GM21515 (cell line): ENCODE results near the gene MYH13.
"Not testable (repeated sequence)": the region's sequence is repeated elsewhere in the genome, so short reads cannot be mapped to it uniquely, and the experiment has no call there.

Experiments used
- ATAC-seq: cut with Tn5 transposase; IDR thresholded peaks from one replicate; pipeline ENCODE4 v1.9.1; 2021; ENCODE audit not compliant: unreplicated experiment

Gene MYH13

GRCh38 chr17:10306585-10306984 is 66.2 kb downstream of the MYH13 start:
- no peak for ATAC-seq

- ATAC-seq: no peak
Measured at GRCh38 chr17:10305398-10305797, 67.4 kb downstream of the MYH13 start.

DNA sequence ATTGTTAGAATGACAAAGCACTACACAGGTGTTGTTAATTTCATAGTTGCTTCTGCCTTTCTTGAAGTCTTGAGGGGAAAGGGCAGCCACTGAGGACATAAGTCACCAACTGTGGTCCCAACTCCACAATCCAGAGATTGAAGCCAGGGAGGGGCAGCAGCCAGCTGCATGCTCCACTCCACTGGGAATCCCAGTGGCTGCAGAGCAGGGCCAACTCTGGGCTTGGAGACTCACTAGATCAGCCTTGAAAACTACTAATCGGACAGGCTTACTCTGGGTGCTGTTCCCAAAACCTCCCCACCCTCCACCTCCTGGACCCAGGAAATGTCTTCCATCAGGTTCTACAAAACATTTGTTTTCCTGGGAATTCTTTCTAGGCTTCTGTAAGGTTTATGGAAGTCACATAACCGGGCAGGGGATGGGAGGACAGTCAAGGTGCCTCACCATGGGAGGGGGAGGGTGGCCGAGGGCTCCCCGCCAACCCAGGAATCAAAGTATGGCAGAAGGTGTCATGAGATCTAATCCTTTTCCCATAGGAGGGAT is 68.0 kb downstream of the MYH13 start:
- ATAC-seq: no peak

GRCh38 chr17:10297691-10298090 is 75.1 kb downstream of the MYH13 start:
- ATAC-seq: no peak

GRCh38 chr17:10295728-10296343 is 77.0 kb downstream of the MYH13 start:
- no peak for ATAC-seq

DNA sequence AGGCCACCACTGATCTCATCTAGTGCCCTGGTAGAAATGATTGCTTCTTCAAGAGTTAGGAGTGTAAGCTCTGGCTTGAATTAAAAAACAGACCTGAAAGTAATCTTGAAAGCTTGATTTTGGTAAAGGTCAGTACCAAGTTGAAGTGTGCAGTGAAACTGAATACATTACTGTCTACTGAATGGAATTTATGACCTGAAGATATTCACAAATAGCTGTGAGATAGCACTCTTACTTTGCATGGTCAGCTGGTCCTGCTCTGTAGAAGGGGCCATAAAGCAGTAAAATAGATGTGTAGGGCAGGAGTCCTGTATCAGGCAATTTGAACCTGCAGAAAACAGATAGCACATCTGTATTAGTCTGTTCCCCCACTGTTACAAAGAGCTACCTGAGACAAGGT is 78.6 kb downstream of the MYH13 start:
- no peak for ATAC-seq

DNA sequence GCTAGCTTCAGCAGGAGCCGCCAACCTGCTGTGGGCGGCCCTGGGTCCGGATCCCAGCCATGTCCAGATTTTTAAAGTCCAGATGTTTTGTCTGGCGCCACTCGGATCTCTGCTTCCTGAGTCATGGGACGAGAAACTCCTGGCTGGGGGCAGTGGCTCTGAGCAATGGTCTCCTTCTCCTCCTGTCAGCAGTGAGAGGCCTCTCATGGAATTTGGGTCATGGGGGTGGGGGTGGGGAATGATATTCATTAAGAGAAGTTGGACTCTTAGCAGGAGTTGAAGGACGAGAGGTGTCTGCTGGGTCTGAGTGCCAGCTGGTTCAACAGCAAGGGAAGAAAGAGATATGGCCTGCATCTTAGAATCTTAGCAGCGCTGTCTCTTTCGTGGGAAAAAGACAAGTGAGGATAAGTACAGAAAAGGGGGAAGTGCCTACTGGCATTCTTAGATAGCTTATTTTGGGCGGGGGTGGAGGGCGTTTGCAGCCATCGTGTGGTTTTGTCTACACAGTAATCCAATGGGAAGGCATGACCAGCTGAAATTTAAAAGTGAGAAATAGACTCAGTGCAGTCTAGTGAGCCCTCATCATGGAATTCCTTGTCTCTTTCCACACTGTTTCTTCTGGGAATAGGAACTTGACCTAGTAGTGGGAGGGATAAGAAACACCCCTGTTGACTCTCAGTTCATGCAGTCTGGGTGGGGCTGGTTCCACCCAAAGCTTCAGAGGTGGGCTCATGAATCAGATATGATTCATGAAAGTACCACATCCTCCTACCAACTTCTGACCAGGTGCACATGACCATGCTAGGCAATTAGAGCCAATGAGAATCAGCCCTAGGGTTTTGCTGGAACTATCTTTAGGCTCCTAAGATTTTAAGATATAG is 80.5 kb downstream of the MYH13 start:
- peak; percentile 60 for ATAC-seq

GRCh38 chr17:10291576-10291975 is 81.2 kb downstream of the MYH13 start:
- not testable (repeated sequence) for ATAC-seq

DNA sequence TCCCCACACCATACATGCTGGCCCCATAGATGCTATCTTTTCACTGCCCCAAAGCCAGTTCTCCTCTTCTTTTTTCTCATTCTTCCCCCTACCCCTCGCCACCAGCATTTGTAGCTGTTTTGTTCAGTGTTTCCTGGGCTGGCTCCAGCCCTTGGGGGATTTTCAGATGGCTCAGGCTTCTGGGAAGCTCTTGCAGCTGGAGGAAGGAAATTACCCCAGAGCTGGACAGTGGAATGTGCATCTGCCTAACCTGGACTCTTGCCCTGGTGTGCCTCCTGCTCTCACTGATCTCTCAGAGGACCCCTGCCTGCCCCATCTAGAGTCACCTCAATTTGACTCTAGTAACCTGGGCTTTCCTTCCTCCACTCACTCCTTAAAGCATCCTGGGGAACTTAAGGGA is 82.8 kb downstream of the MYH13 start:
- no peak for ATAC-seq

DNA sequence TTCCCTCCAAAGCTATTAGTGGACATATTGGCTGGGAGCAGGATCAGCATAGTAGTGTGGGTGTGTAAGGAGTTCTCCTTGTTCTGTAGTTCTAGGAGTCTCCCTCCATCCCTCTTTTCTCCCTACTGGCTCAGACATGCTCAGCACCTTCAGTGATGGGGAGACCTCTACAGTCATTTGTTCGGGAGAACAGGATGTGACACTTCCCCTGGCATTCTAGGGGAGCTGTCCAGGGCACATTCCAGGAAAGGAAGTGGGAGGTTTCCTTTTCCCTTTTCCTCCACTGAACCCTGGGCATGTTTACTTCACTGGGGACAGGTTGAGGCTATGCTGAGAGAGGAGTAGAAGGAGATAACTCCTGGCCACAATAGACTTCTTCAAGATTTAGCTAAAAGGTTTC is 86.5 kb downstream of the MYH13 start:
- no peak for ATAC-seq

- no peak for ATAC-seq
Measured at GRCh38 chr17:10285896-10286295, 86.9 kb downstream of the MYH13 start.

DNA sequence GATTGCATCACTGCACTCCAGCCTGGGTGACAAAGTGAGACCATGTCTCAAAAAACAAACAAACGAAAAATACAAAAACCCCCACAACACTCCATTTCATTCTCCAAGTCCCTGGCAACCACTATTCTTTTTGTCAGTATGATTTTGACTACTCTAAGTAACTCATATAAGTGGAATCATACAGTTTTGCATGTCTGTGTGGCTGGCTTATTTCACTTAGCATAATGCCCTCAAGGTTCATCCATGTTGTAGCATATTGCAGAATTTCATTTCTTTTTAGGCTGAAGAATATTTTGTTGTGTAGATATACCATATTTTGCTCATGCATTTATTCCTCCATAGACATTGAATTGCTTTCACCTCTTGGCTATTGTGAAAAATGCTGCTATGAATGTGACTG is 92.7 kb downstream of the MYH13 start:
- no peak for ATAC-seq

GRCh38 chr17:10278218-10278617 is 94.6 kb downstream of the MYH13 start:
- no peak for ATAC-seq

GRCh38 chr17:10276436-10276835 is 96.4 kb downstream of the MYH13 start:
- no peak for ATAC-seq

DNA sequence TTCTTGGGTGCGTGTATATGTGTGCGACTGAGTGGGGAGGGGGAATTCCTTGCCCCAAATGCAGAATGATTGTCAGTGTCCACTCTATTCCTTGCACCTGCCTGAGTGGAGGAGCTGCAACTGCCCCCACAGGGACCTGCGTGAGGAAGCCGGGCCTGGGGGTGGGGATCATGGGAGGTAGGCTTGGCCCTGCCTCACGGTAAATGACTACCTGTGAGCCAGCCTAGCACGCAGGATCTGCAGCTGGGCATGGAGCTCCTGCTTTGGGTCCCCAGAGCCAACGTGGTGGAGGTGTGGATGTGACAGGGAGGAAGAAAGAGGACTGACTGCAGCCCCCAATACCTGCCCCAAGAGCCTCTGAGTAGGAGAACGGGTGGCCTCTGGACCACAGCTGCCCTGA is 97.4 kb downstream of the MYH13 start:
- no peak for ATAC-seq

- no peak for ATAC-seq
Measured at GRCh38 chr17:10271106-10271562, 101.7 kb downstream of the MYH13 start.

- ATAC-seq: no peak
Measured at GRCh38 chr17:10270258-10270657, 102.5 kb downstream of the MYH13 start.

DNA sequence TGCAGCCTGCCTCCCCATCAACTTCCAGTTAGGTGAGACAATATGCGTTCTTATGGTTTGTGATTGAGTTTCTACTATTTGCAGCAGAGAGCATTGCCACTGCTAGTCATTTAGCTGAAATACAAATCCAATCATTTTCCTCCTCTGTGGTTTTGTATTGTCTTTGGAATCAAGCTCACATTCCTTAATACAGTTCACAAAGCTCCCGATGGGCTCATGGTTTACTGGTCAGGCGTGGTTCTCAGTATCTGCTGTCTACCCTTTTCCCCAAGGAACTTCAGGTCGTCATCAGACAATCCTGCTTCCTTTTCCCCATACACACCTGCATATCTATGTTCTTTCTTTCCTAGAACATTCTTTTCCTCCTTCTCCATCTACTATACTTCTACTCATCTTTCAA is 104.8 kb downstream of the MYH13 start:
- no peak for ATAC-seq

GRCh38 chr17:10266296-10266876 is 106.4 kb downstream of the MYH13 start:
- ATAC-seq: no peak

DNA sequence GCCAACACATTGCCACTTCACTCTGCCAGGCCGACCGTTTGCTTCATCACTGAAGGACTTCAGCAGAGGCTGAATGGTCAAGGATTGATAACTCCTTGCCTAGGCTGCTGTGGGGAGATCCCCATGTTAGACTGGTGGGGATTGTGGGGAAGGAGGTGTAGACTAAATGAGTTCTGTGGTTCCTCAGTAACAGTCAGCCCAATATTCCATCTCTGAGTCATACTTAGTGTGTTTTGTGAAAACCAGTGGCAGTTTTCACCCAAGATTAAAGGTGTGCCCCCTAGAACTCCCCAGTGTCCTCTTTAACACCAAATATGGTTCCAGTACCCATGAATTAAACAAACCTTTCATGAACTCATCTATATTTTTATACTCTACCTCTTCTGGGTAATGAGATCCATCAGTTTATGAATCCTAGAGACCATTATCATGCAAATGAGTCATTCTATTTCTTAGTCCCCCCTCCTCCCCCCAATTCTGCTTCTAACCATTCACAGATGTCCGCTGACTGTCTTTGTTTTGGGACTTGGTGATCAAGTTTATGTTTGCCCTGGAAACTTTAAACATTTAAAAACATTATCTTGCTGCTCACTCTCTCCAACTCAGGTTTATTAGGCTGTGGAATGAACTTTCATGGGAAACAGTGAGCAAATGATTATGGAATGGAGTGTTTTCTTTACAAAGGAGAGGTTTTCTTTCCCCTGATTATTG is 107.6 kb downstream of the MYH13 start:
- no peak for ATAC-seq

DNA sequence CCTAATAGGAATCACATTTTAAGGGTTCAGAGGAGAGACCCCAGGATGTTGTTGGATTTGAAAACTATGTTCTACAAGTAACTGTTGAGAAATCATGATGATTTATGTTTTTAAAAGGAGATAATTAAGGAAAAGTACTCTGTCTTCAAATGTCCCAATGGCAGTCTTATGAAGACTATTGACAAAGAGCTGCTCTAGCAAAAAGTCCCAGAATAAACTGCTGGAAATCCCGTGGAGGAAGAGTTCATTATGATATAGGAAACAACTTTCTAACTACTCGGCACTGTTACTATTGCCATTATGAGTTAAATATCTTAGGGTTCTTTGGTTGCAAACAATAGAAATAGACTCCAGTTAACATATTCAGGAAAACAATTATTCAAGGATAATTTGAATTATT is 108.8 kb downstream of the MYH13 start:
- ATAC-seq: no peak
